Astrocyte of the cerebellum (primary cell): ENCODE results near the gene LAMB1.

Experiments used
- DNase-seq: peaks from one replicate; pipeline ENCODE4 v3.0.0-alpha.2; 2011; ENCODE audit warnings: low read depth
- H3K4me3 ChIP-seq: 2 replicates; pipeline ENCODE4 v1.5.1; 2011; ENCODE audit warnings: mild to moderate bottlenecking, low read depth, low read length, moderate library complexity
- in situ Hi-C: cut with HindIII; loops from 2 replicates; pipeline ENCODE4 v1.10.0; 2017; ENCODE audit warnings: low sequenced_read_pairs
- TF ChIP-seq, protein P1 (sequence below): IDR thresholded peaks from 2 replicates; pipeline ENCODE4 v1.5.1; 2012; ENCODE audit warnings: low read length, low read depth, moderate library complexity, mild to moderate bottlenecking; ENCODE audit errors: missing control alignments

Gene LAMB1

DNA sequence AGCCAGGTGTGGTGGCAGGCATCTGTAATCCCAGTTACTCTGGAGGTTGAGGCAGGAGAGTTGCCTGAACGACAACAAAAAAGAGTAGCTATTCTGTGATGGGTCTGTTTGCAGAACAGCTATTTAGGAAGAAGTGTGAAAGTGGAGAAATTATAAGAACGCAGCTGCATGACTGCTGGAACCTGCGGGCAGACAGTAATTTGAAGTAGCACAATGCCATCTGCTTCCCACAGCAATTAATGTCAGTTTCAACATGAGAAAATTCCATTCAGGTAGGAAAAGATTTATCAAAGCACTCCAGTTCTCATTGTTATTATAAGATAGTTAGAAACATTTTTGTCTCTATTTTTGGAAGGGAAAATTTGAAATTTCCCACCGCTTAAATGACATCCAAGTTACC, 21.5 kb downstream of the LAMB1 start:
- TF ChIP-seq, protein P1, sequence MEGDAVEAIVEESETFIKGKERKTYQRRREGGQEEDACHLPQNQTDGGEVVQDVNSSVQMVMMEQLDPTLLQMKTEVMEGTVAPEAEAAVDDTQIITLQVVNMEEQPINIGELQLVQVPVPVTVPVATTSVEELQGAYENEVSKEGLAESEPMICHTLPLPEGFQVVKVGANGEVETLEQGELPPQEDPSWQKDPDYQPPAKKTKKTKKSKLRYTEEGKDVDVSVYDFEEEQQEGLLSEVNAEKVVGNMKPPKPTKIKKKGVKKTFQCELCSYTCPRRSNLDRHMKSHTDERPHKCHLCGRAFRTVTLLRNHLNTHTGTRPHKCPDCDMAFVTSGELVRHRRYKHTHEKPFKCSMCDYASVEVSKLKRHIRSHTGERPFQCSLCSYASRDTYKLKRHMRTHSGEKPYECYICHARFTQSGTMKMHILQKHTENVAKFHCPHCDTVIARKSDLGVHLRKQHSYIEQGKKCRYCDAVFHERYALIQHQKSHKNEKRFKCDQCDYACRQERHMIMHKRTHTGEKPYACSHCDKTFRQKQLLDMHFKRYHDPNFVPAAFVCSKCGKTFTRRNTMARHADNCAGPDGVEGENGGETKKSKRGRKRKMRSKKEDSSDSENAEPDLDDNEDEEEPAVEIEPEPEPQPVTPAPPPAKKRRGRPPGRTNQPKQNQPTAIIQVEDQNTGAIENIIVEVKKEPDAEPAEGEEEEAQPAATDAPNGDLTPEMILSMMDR, result no peak

DNA sequence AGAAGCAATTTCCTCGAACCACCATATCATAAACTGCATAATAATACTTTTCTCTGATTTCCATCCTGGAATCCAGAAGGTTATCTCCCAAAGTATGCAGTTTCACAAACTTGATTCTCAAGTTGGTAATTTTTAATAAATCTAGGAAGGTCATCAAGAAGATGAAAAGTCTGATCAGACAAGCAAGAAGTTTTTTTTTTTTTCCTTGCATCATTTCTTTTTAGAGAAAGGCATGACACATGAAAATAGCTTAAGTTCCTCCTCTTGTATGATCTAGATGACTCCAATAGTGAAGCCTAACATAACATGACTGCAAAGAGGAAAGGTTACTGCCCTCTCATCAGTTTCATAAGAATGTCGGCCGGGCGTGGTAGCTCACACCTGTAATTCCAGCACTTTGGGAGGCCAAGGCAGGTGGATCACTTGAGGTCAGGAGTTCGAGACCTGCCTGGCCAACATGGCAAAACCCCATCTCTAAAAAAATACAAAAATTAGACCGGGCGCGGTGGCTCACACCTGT, 22.2 kb downstream of the LAMB1 start:
- H3K4me3 ChIP-seq, result no peak overlapping the region
- in situ Hi-C loops, result loop anchor here (5.0 kb wide), 1 partner anchor 48 kb away; no protein-coding TSS in a partner anchor
- TF ChIP-seq, protein P1, result no peak
- no peak for DNase-seq

More for the DNA sequence above, 21.5 kb downstream of the LAMB1 start:
- in situ Hi-C loops, result loop anchor here (5.0 kb wide), 1 partner anchor 49 kb away; no protein-coding TSS in a partner anchor
- H3K4me3 ChIP-seq, result no peak overlapping the region
- no peak for DNase-seq

DNA sequence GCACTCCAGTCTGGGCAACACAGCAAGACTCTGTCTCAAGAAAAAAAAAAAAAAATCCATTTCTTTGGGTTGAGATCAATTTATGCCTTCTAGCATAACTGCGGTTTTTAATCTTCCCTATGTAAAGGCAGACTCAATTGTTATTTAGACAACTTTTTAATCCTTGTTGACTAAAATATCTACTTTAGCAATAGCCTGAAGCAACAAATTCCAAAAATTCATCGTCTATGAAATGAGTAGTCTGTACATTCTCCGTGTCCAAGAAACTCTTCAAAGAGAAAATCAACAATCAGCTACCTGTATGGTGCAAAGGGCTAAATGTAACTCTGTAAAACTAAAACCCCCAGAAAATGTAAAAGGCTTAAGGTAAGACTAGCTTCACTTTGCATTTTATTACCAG, 22.8 kb downstream of the LAMB1 start:
- in situ Hi-C loops, result loop anchor here (5.0 kb wide), 1 partner anchor 48 kb away; no protein-coding TSS in a partner anchor
- DNase-seq, result no peak
- TF ChIP-seq, protein P1, result no peak
- no peak overlapping the region for H3K4me3 ChIP-seq

DNA sequence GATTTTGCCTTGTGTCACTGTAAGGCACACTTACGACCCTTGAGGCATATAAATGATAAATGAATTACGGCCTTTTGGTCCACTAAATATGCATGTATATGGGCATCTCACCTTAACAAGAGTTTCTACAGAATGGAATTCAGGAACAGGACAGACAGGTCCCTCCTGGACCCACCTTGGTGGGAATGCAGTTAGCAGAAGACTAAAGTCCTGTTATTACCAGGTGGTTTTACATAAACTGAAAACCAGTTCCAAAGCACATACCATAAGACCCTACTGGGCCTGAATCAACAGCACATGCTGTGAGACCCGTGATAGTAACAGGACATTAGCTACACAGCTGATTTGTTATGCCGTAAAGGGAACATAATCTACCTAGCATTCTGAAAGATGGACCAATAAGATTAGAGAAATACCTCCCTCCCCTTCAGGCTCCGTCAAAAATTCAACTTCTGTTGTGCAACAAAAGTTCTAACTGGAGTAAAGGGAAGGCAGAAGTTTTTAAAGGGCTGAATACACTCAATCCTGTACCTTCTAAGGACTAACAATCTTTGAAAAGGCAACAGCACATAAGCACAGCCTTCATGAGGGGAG, 24.0 kb downstream of the LAMB1 start:
- in situ Hi-C loops, result no loop called here
- DNase-seq, result no peak
- H3K4me3 ChIP-seq, result no peak overlapping the region
- TF ChIP-seq, protein P1, result no peak

DNA sequence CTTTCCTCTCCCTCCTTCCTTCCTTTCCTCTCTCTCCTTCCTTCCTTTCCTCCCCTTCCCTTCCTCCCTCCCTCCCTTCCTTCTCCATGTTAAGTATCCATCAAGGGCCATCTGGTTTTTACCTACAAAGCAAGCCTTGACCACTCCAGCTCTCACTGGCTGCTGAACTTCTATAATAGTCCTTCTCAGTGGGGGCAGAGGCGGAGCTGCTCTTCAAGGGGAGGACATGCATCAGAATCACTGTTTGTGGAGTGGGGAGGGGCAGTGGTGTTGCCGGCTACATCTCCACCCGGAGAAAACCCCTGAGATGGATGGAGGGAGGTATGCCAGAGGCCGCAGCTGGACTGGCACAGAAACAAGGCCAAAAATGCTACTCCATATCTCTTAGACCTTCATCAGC, 25.9 kb downstream of the LAMB1 start:
- in situ Hi-C loops, result no loop called here
- no peak for DNase-seq
- TF ChIP-seq, protein P1, result no peak
- H3K4me3 ChIP-seq, result no peak overlapping the region

DNA sequence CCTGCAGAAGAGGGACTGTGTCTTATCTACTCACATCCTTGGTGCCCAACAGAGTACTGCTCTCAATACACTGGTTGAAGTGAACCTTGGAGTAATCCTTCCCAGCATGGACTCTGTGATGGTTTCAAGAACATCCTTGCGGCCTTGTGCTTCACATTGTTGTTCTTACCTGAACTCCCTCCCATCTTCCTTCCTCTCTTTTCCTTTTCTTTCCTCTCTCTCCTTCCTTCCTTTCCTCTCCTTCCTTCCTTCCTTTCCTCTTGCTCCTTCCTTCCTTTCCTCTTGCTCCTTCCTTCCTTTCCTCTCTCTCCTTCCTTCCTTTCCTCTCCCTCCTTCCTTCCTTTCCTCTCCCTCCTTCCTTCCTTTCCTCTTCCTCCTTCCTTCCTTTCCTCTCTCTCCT, 26.3 kb downstream of the LAMB1 start:
- in situ Hi-C loops, result no loop called here
- no peak for DNase-seq
- no peak overlapping the region for H3K4me3 ChIP-seq
- TF ChIP-seq, protein P1, result no peak
